H9 (cell line): ENCODE measurements around the gene MYD88. TPM values are rescaled to one million over a fixed set of nuclear protein-coding genes. Genes with fewer than 3 reads are reported as not detected.

ENCODE experiments used
- DNase-seq: peaks from one replicate; pipeline ENCODE4 v3.0.0-alpha.2; 2017
- H2AFZ ChIP-seq: one replicate; pipeline ENCODE4 v1.6.1; 2013; ENCODE audit warnings: mild to moderate bottlenecking, low read length, control low read depth, moderate library complexity
- H2AK5ac ChIP-seq: 2 replicates; pipeline ENCODE4 v1.6.1; 2013; ENCODE audit warnings: low read length, control low read depth, mixed read lengths; ENCODE audit not compliant: insufficient read length
- H2BK120ac ChIP-seq: one replicate; pipeline ENCODE4 v1.6.1; 2013; ENCODE audit warnings: low read depth, mild to moderate bottlenecking, low read length, control low read depth, inconsistent platforms; ENCODE audit not compliant: poor library complexity, severe bottlenecking
- H2BK12ac ChIP-seq: 2 replicates; pipeline ENCODE4 v1.6.1; 2013; ENCODE audit warnings: low read length, control low read depth, mixed read lengths, low read depth; ENCODE audit not compliant: insufficient read length
- H2BK15ac ChIP-seq: 2 replicates; pipeline ENCODE4 v1.6.1; 2013; ENCODE audit warnings: low read depth, low read length, control low read depth
- H2BK20ac ChIP-seq: one replicate; pipeline ENCODE4 v1.6.1; 2013; ENCODE audit warnings: low read depth, mild to moderate bottlenecking, low read length, control low read depth, inconsistent platforms; ENCODE audit not compliant: poor library complexity, severe bottlenecking
- H2BK5ac ChIP-seq: 2 replicates; pipeline ENCODE4 v1.6.1; 2013; ENCODE audit warnings: low read length, control low read depth, mixed read lengths; ENCODE audit not compliant: insufficient read length
- H3K14ac ChIP-seq: 2 replicates; pipeline ENCODE4 v1.6.1; 2013; ENCODE audit warnings: low read length, control low read depth; ENCODE audit not compliant: insufficient read depth
- H3K18ac ChIP-seq: 2 replicates; pipeline ENCODE4 v1.6.1; 2013; ENCODE audit warnings: low read depth, mild to moderate bottlenecking, mixed read lengths, low read length, control low read depth; ENCODE audit not compliant: insufficient read length
- H3K23ac ChIP-seq: 2 replicates; pipeline ENCODE4 v1.6.1; 2013; ENCODE audit warnings: low read length, control low read depth, mixed read lengths, low read depth; ENCODE audit not compliant: insufficient read length
- H3K23me2 ChIP-seq: 2 replicates; pipeline ENCODE4 v1.6.1; 2013; ENCODE audit warnings: low read depth, mild to moderate bottlenecking, mixed read lengths, low read length, control low read depth; ENCODE audit not compliant: insufficient read length, poor library complexity, severe bottlenecking
- H3K27ac ChIP-seq: 2 replicates; pipeline ENCODE4 v1.5.1; 2013; ENCODE audit warnings: low read length, control low read depth, mixed read lengths, low read depth; ENCODE audit not compliant: insufficient read length
- H3K27me3 ChIP-seq: 2 replicates; pipeline ENCODE4 v1.6.1; 2013; ENCODE audit warnings: low read length, control low read depth, inconsistent platforms; ENCODE audit not compliant: insufficient read depth
- H3K4ac ChIP-seq: 2 replicates; pipeline ENCODE4 v1.6.1; 2013; ENCODE audit warnings: low read depth, mild to moderate bottlenecking, control low read depth, inconsistent platforms, low read length, moderate library complexity
- H3K4me1 ChIP-seq: 2 replicates; pipeline ENCODE4 v1.6.1; 2013; ENCODE audit warnings: low read length, control low read depth, inconsistent platforms; ENCODE audit not compliant: insufficient read depth
- H3K4me2 ChIP-seq: 2 replicates; pipeline ENCODE4 v1.6.1; 2013; ENCODE audit warnings: low read length, control low read depth, mixed read lengths; ENCODE audit not compliant: insufficient read length, insufficient read depth
- H3K56ac ChIP-seq: 2 replicates; pipeline ENCODE4 v1.6.1; 2013; ENCODE audit warnings: low read depth, mild to moderate bottlenecking, mixed read lengths, low read length, control low read depth; ENCODE audit not compliant: insufficient read length
- H3K79me1 ChIP-seq: 2 replicates; pipeline ENCODE4 v1.6.1; 2013; ENCODE audit warnings: low read depth, mild to moderate bottlenecking, moderate library complexity, low read length, control low read depth, inconsistent platforms; ENCODE audit not compliant: insufficient read depth, poor library complexity, severe bottlenecking
- H3K79me2 ChIP-seq: 2 replicates; pipeline ENCODE4 v1.6.1; 2013; ENCODE audit warnings: low read length, control low read depth, inconsistent platforms; ENCODE audit not compliant: insufficient read depth
- H3K9ac ChIP-seq: 2 replicates; pipeline ENCODE4 v1.6.1; 2013; ENCODE audit warnings: low read length, control low read depth, mixed read lengths; ENCODE audit not compliant: insufficient read length; ENCODE audit errors: extremely low read depth
- H3K9me3 ChIP-seq: one replicate; pipeline ENCODE4 v1.6.1; 2013; ENCODE audit warnings: low read depth, low read length, inconsistent platforms; ENCODE audit not compliant: control insufficient read depth
- H3T11ph ChIP-seq: one replicate; pipeline ENCODE4 v1.6.1; 2013; ENCODE audit warnings: mild to moderate bottlenecking, low read length, control low read depth, inconsistent platforms
- H4K20me1 ChIP-seq: one replicate; pipeline ENCODE4 v1.6.1; 2013; ENCODE audit not compliant: control insufficient read depth, insufficient read length, insufficient read depth
- H4K5ac ChIP-seq: 2 replicates; pipeline ENCODE4 v1.6.1; 2013; ENCODE audit warnings: low read depth, mild to moderate bottlenecking, mixed read lengths, low read length, control low read depth; ENCODE audit not compliant: insufficient read length
- H4K8ac ChIP-seq: replicated peaks from 2 replicates; pipeline ENCODE4 v1.6.1; 2013; ENCODE audit warnings: low read length, control low read depth, mixed read lengths, low read depth; ENCODE audit not compliant: insufficient read length
- H4K91ac ChIP-seq: 2 replicates; pipeline ENCODE4 v1.6.1; 2013; ENCODE audit warnings: low read depth, mild to moderate bottlenecking, moderate library complexity, mixed read lengths, low read length, control low read depth; ENCODE audit not compliant: insufficient read length
- H3K27ac Mint-ChIP-seq, 3 experiments: 2 replicates in 2 of 3; 3 replicates in 1 of 3; pipeline ENCODE4 v1.8.0; 2020 to 2021; ENCODE audit warnings: mixed read lengths in 3 of 3, mild to moderate bottlenecking in 1 of 3, moderate library complexity in 1 of 3
- H3K27me3 Mint-ChIP-seq: 2 replicates; pipeline ENCODE4 v1.8.0; 2021; ENCODE audit warnings: low read depth, mild to moderate bottlenecking, moderate library complexity, mixed read lengths
- H3K36me3 Mint-ChIP-seq, 3 experiments: 2 replicates in 2 of 3; 3 replicates in 1 of 3; pipeline ENCODE4 v1.8.0; 2020 to 2021; ENCODE audit warnings: low read depth in 3 of 3, mixed read lengths in 3 of 3; ENCODE audit not compliant: insufficient read depth in 1 of 3
- H3K4me1 Mint-ChIP-seq, 2 experiments: 2 replicates each; pipeline ENCODE4 v1.8.0; 2020; ENCODE audit warnings: mixed read lengths in 2 of 2
- H3K4me3 Mint-ChIP-seq, 2 experiments: 2 replicates in 1 of 2; 3 replicates in 1 of 2; pipeline ENCODE4 v1.8.0; 2020 to 2021; ENCODE audit warnings: mild to moderate bottlenecking in 2 of 2, mixed read lengths in 2 of 2, moderate library complexity in 1 of 2
- H3K9me3 Mint-ChIP-seq, 2 experiments: 2 replicates in 1 of 2; 3 replicates in 1 of 2; pipeline ENCODE4 v1.8.0; 2020; ENCODE audit warnings: mild to moderate bottlenecking in 2 of 2, mixed read lengths in 2 of 2, moderate library complexity in 1 of 2
- WGBS: extraction: QIAGEN DNeasy Blood & Tissue Kit; methylation state at CpG from one replicate; pipeline ENCODE4 v1.1.7; 2013; ENCODE audit warnings: missing lambda C conversion rate, low lambda C conversion rate, mixed read lengths; ENCODE audit not compliant: insufficient read length; ENCODE audit errors: extremely low coverage; 5-methylcytosine and 5-hydroxymethylcytosine counted together
- total RNA-seq: library from RNA; stranded (reverse); gene quantifications from 2 replicates; pipeline ENCODE4 v1.2.1, GENCODE V29; 2021
- TF ChIP-seq, protein P1 (sequence below): fragments of 200-600 bp; sonication (generic); conservative IDR thresholded peaks from 3 replicates; pipeline ENCODE4 v1.8.0; 2021; ENCODE audit warnings: antibody characterized with exemption, mild to moderate bottlenecking

The MYD88 gene
- total RNA-seq, 1 experiment from 2014 or later, result 33.4 TPM

GRCh38 chr3:38139191-38139590 lies 730 bp downstream of the MYD88 start:
- H2BK120ac ChIP-seq, result no peak overlapping the region
- no peak overlapping the region for H2AFZ ChIP-seq
- no CpG with 5 or more reads among the region's 8 CpGs for WGBS
- peak overlapping the region; percentile 80 for H3K4me2 ChIP-seq
- no peak overlapping the region for H3K27ac ChIP-seq
- TF ChIP-seq, protein P1, sequence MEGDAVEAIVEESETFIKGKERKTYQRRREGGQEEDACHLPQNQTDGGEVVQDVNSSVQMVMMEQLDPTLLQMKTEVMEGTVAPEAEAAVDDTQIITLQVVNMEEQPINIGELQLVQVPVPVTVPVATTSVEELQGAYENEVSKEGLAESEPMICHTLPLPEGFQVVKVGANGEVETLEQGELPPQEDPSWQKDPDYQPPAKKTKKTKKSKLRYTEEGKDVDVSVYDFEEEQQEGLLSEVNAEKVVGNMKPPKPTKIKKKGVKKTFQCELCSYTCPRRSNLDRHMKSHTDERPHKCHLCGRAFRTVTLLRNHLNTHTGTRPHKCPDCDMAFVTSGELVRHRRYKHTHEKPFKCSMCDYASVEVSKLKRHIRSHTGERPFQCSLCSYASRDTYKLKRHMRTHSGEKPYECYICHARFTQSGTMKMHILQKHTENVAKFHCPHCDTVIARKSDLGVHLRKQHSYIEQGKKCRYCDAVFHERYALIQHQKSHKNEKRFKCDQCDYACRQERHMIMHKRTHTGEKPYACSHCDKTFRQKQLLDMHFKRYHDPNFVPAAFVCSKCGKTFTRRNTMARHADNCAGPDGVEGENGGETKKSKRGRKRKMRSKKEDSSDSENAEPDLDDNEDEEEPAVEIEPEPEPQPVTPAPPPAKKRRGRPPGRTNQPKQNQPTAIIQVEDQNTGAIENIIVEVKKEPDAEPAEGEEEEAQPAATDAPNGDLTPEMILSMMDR, result no peak
- H3K79me1 ChIP-seq, result no peaks in the 10 kb centered on the region
- peaks cover 8% of the 10 kb centered on the region; the same call in 1 of the 2 replicates for H3K4me1 ChIP-seq
- H2BK20ac ChIP-seq, result no peak overlapping the region
- H3K23me2 ChIP-seq, result peaks cover 18% of the 10 kb centered on the region
- H4K5ac ChIP-seq, result no peak overlapping the region
- H3K4ac ChIP-seq, result no peak overlapping the region
- H3K27me3 ChIP-seq, result no peaks in the 10 kb centered on the region
- H3K18ac ChIP-seq, result no peak overlapping the region
- no peak overlapping the region for H2BK12ac ChIP-seq
- no peak overlapping the region for H4K91ac ChIP-seq
- no peak overlapping the region for H2AK5ac ChIP-seq
- no peak overlapping the region for H2BK15ac ChIP-seq
- Mint-ChIP-seq H3K4me3 (peak overlapping the region; percentile 91 to 92), H3K27ac (no peak overlapping the region), H3K9me3 (no peaks in the 10 kb centered on the region; a peak in 1 of 5 replicates), H3K4me1 (peaks cover 37 to 42% of the 10 kb centered on the region in 2 experiments), H3K36me3 (peaks cover 27 to 41% (median 27%) of the 10 kb centered on the region in 3 experiments), H3K27me3 (no peaks in the 10 kb centered on the region; the same call in 1 of the 2 replicates)
- peak overlapping the region; percentile 79 for H3K9ac ChIP-seq
- H3T11ph ChIP-seq, result no peak overlapping the region
- no peak for DNase-seq
- H2BK5ac ChIP-seq, result no peak overlapping the region
- no peak overlapping the region for H4K8ac ChIP-seq
- H3K23ac ChIP-seq, result no peak overlapping the region
- no peak overlapping the region for H3K14ac ChIP-seq
- no peaks in the 10 kb centered on the region for H3K79me2 ChIP-seq
- H3K9me3 ChIP-seq, result no peaks in the 10 kb centered on the region
- no peaks in the 10 kb centered on the region for H4K20me1 ChIP-seq
- H3K56ac ChIP-seq, result no peak overlapping the region
